Stimulated activated CD4-positive, alpha-beta T cell treated with anti-CD3 and anti-CD28 coated beads, Interleukin-12 subunit alpha, Interleukin-12 subunit beta, amount 100 ng/mL, for 48 hours (primary cell): ENCODE measurements around the gene PACSIN1.

ENCODE experiments used
- DNase-seq, 3 donors: peaks; one replicate each; pipeline ENCODE4 v3.0.0-alpha.2; 2020; ENCODE audit warnings: low read depth in 2 of 3, low spot score in 1 of 3

PACSIN1 gene

GRCh38 chr6:34578445-34579262, 112.8 kb downstream of the PACSIN1 start:
- no peak for DNase-seq

GRCh38 chr6:34580707-34581560, 115.1 kb downstream of the PACSIN1 start:
- no peak for DNase-seq

GRCh38 chr6:34581561-34581920, 115.7 kb downstream of the PACSIN1 start:
- no peak for DNase-seq

GRCh38 chr6:34583461-34583860, 117.6 kb downstream of the PACSIN1 start:
- peak in 1 of 3 donors; percentile 8 for DNase-seq

- DNase-seq, result no peak
These were observed 118.2 kb downstream of the PACSIN1 start for GRCh38 chr6:34583861-34584604.

- DNase-seq, result no peak
These were observed 118.8 kb downstream of the PACSIN1 start for GRCh38 chr6:34584694-34585093.
